AG04449 (cell line): ENCODE measurements around the gene ADCY10.
"Not testable (repeated sequence)": the region's sequence is repeated elsewhere in the genome, so short reads cannot be mapped to it uniquely, and the experiment has no call there.

Experiments
- CTCF ChIA-PET: fragments of 350-600 bp; formaldehyde crosslinking; extraction: SDS; loops from one replicate; lab custom pipeline; 2021; ENCODE audit warnings: antibody characterized with exemption; lab: Yijun Ruan, JAX
- POLR2A ChIA-PET: fragments of 400-600, 350-600 bp; formaldehyde crosslinking; extraction: SDS; loops from one replicate; lab custom pipeline; 2020; ENCODE audit warnings: antibody characterized with exemption, inconsistent platforms; lab: Yijun Ruan, JAX
- DNase-seq: peaks from one replicate; pipeline ENCODE4 v3.0.0-alpha.2; 2010; ENCODE audit warnings: low read depth, low spot score
- H3K4me3 ChIP-seq: 2 replicates; pipeline ENCODE4 v1.5.1; 2011; ENCODE audit warnings: low read depth, mild to moderate bottlenecking, control low read depth, low read length
- TF ChIP-seq, protein P1 (sequence below): IDR thresholded peaks from one replicate; pipeline ENCODE4 v1.5.1; 2011; ENCODE audit warnings: mild to moderate bottlenecking, moderate library complexity, low read length, control low read depth, inconsistent platforms; ENCODE audit not compliant: insufficient read depth; ENCODE audit errors: missing control alignments

The ADCY10 gene

DNA sequence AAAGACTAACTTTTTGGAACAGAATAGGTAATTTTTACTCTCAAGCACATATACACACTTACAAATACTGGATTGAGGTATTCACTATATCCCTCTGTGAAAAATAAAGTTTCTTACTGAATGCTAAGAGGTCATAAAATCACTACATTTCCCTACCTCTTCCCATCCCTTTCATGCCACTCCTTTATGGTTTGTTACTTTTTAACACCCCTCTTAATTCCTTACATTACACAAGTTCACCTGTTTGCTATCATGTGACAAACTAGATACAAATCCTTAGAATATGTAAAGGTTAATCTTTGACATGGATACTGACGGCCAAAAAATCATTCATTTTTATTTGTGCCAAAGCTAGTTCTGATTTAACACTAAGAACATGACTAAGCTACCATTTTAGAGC is 15.8 kb upstream of the ADCY10 start:
- CTCF ChIA-PET = interaction anchor here (0.7 kb wide), 1 partner anchor 216 kb away, joined by 3 read pairs; no protein-coding TSS in a partner anchor
- no peak for DNase-seq
- no peak overlapping the region for H3K4me3 ChIP-seq
- TF ChIP-seq, protein P1, sequence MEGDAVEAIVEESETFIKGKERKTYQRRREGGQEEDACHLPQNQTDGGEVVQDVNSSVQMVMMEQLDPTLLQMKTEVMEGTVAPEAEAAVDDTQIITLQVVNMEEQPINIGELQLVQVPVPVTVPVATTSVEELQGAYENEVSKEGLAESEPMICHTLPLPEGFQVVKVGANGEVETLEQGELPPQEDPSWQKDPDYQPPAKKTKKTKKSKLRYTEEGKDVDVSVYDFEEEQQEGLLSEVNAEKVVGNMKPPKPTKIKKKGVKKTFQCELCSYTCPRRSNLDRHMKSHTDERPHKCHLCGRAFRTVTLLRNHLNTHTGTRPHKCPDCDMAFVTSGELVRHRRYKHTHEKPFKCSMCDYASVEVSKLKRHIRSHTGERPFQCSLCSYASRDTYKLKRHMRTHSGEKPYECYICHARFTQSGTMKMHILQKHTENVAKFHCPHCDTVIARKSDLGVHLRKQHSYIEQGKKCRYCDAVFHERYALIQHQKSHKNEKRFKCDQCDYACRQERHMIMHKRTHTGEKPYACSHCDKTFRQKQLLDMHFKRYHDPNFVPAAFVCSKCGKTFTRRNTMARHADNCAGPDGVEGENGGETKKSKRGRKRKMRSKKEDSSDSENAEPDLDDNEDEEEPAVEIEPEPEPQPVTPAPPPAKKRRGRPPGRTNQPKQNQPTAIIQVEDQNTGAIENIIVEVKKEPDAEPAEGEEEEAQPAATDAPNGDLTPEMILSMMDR = no peak
- POLR2A ChIA-PET = no interaction called here

DNA sequence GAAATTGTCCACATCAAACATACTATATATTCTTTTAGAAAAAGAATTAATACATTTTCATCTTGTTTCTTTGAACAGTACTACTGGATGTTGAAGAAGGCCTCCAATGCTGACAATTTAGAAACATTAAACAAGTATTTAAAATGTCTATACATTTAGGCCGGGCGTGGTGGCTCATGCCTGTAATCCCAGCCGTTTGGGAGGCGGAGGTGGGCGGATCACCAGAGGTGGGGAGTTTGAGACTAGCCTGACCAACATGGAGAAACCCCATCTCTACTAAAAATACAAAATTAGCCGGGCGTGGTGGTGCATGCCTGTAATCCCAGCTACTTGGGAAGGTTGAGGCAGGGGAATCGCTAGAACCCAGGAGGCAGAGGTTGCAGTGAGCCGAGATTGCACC is 15.0 kb upstream of the ADCY10 start:
- CTCF ChIA-PET, H3K4me3 ChIP-seq, DNase-seq, POLR2A ChIA-PET: not testable (repeated sequence)

DNA sequence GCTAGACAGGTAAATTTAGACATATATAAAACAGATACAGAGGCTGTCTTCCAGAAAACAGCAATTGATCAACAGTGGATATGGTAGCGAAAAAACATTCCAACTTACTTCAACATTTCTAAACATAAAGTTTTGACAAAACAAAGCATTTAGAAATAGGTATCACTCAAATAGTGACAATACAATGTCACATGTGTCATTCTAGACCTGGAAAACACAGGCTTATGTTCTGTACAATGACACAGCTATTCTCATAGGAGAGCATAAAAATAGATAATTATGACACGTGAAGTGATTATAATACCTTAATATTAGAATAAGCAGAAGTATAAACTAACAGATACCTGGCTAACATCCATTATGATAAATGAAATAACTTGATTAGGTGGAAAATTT is 14.5 kb upstream of the ADCY10 start:
- CTCF ChIA-PET = no interaction called here
- TF ChIP-seq, protein P1 = no peak
- POLR2A ChIA-PET = no interaction called here
- no peak overlapping the region for H3K4me3 ChIP-seq
- no peak for DNase-seq

DNA sequence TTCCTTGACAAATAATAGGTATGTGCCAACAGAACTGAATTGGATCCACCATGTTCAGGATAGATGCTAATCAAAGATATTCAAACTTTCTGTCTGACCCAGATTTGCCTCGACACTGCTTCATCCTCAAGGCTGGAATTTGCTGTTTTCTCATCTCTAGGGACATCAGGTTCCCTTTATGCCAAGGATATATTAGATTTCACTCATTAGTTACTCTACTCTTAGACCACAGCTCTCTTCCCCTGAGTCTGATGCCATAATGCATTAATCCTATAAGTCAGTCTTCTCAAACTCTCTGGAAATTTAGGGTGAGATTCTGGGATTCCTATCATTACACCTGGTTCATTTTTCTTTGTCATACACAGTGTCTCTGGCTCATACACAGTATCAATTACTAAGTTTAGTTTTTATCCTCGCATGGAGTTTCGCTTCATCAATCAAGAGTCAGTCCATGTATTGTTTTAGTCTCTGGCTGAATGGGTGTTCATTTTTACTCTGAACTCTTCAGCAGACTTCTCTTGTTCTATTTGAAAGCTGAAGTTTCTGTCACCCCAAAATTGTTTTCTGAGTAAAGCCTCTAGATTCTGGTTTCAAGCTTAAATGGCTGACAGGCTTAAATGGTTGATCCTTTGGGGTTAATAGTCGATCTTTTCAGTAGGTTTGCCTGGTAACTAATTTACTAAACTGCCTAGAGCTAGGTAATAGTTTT is 13.3 kb upstream of the ADCY10 start:
- no peak overlapping the region for H3K4me3 ChIP-seq
- TF ChIP-seq, protein P1 = no peak
- CTCF ChIA-PET = no interaction called here
- POLR2A ChIA-PET = no interaction called here
- no peak for DNase-seq

DNA sequence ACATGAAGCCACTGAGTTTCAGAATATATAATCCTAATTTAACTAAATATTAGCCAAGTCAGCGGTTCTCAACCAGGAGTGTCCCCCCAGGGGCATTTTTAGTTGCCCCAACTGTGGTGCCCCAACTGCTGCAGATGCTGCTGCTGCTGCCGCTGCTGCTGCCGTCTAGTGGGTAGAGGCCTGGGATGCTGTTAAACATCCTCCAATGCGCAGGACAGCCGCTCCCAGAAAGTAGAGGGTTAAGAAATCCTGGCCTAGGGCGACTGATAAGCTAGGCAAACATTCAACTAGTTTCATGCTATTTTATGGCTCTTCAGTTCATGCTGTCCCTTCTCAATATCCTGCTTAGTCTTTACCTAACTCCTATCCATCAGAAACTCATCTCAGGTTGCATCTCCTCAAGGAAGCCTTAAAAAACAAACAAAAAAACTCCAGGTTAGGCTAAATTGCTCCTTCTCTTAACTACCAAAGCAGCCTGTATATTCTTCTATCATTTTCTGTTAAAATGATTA is 12.6 kb upstream of the ADCY10 start:
- no peak overlapping the region for H3K4me3 ChIP-seq
- ChIA-PET CTCF (no interaction called here), POLR2A (no interaction called here)
- TF ChIP-seq, protein P1 = no peak
- no peak for DNase-seq

DNA sequence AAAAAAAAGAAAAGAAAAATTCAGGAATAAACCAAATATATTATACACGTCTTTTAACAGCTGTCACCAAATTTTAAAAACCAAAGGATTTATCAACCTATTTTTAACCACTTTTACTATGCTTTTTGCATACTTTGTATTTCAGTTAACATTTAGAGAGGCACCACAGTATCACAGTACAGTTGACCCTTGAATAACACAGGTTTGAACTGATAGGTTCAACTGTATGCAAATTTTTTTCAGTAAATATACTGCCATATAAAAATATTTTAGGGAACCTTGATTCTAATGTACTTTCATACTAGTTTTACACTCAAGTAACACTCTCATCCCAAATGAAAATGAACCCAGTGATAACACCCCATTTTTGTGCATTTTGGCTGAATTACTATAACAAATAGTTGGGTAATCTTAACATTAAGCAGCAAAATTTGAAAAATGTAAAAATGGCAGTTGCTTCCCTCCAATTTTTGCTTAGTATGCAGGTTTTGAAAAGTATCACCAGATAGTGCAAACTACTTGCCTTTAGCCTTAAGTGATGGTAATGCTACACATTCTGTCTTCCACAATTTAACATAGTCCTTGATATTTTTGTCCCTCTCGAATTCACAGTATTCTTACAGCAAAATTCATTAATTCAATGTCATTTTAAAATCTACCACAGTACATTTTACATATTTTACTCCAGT is 10.8 kb upstream of the ADCY10 start:
- POLR2A ChIA-PET = no interaction called here
- TF ChIP-seq, protein P1 = no peak

More for the DNA sequence above, 10.8 kb upstream of the ADCY10 start:
- no peak for DNase-seq
- H3K4me3 ChIP-seq = no peak overlapping the region
- CTCF ChIA-PET = interaction anchor here (1.4 kb wide), 1 partner anchor 10 kb away, joined by 5 read pairs; no protein-coding TSS in a partner anchor
